Measurements from ENCODE around the gene PMP22. TPM values are rescaled to one million over a fixed set of nuclear protein-coding genes. Genes with fewer than 3 reads are reported as not detected.
"Not testable (repeated sequence)": the region's sequence is repeated elsewhere in the genome, so short reads cannot be mapped to it uniquely, and the experiment has no call there.

PMP22 gene
- total RNA-seq, 1 donor from 2014 or later = 3.6 TPM

- DNase-seq (ENCODE audit: low spot score) (peak; percentile 81), ATAC-seq (peak; percentile 80)
Measured at GRCh38 chr17:15257258-15257788, 7.8 kb downstream of the PMP22 start.

DNA sequence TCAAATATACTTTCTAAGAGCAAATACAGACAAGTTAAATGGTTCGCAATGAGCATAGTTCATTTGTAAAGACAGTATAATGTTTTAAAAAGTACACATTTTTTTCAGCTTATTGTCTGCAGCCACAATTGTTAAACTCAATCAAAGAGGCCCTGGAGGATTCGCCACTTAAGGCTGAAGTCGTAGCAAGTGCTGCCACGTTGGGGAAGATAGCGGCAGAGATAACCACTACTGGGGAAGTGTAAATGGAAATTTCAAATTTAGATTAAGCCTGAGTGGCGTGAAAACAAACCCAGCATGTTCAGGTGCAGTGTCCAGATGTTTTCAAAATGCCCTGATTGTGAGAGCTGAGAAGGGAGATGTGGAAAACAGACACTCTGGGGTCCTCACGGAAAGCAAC is 8.4 kb downstream of the PMP22 start:
- no peak for DNase-seq (ENCODE audit: low spot score)
- ATAC-seq = no peak

- ATAC-seq (no peak), DNase-seq (ENCODE audit: low spot score) (no peak)
Measured at GRCh38 chr17:15255713-15256454, 9.2 kb downstream of the PMP22 start.

DNA sequence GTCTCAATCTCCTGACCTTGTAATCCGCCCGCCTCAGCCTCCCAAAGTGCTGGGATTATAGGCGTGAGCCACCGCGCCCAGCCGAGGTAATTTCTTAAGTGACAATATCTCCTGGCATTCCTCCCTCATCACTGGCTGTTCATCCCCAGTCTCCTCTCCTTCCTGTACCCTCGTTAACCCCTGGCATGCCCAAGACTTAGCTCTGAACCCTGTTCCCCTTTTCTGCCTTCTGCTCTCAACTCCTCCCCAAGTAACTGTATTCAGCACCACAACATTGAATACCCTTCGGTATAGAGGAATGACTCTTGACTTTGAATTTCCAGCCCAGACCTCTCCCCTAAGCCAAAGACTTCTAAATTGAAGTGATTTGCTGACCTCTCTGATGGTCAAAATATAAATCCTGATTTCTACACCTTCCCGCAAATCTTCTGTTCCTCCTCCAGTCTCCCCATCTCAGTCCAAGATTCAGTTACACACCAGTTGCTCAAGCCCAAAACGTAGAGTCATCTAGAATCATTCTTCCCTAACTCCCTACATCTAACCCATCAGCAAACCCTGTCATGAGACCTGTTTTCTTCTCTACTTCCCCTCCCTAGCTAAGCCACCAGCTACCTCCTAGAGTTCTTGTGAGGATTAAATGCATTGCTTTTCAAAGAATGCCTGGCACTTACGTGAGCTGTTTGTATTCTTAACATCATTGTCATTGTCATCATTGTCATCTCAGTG is 14.8 kb downstream of the PMP22 start:
- ATAC-seq (no peak), DNase-seq (ENCODE audit: low spot score) (no peak)

- ATAC-seq = no peak
- no peak for DNase-seq (ENCODE audit: low spot score)
Measured at GRCh38 chr17:15249487-15249886, 15.6 kb downstream of the PMP22 start.

DNA sequence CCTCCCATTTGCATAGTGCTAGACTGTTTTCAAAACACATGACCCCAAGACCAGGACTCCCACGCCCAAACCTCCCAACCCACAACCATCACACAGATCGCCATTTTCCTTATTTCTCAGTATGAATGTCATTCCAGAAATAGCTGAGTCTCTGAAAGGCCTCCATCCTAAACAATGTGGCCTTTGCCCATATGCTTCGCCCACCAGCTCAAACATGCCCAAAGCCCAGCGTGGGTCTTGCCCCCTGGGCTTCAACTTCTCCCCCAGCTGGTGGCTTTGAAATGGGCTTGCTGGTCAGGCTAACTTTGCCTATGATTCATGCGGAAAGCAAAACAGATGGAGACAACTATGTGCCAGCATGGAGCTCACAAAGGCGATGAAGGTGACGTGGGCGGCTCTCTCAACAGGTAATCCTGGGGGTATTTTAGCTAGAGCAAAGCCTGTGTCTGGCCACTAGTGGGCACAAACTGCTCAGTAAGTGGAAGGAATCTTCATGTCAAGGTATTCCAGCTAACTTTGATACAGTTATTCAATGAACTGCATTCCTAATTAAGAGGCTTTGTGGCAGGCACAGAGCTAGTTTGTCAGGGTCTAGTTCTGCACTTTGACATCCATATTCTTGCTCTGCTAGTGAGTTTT is 17.1 kb downstream of the PMP22 start:
- DNase-seq (ENCODE audit: low spot score) (no peak), ATAC-seq (peak; percentile 42)

DNA sequence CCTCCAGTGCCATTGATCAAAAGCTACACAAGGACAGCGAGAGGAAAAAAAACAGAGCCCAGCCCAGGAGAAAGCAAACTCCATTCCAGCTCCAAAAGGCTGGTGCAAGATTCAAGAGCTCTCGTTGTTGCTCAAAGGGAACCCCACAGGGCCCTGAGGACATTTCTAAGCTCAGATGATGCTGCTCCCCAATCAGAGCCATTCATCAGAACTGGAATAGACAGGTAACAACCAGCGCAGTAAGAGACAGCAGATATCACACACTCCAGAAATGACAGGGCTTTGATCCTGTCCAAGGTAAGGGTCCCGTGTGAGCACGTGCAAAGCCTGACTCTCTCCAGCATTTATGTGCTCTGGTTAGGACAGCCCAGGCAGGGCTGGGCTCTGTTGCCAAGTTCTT is 20.1 kb downstream of the PMP22 start:
- ATAC-seq (no peak), DNase-seq (ENCODE audit: low spot score) (no peak)

- no peak for DNase-seq (ENCODE audit: low spot score)
- ATAC-seq = no peak
Measured at GRCh38 chr17:15240644-15241043, 24.5 kb downstream of the PMP22 start.

DNA sequence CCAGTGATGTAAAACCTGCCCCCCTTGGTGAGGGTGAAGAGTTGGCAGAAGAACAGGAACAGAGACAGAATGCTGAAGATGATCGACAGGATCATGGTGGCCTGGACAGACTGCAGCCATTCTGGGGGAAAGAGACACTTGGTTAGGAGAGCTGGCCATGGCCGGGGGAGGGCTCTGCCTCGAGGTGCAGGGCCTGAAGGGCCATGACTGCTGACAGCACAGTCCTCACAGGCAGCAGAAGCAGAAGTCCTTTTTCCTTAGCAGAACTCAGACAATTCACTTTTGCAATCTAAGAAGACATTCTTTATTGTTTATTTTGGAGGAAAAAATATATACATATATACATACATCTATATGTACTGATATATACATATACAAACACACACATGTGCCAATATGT is 25.6 kb downstream of the PMP22 start:
- ATAC-seq = no peak

DNA sequence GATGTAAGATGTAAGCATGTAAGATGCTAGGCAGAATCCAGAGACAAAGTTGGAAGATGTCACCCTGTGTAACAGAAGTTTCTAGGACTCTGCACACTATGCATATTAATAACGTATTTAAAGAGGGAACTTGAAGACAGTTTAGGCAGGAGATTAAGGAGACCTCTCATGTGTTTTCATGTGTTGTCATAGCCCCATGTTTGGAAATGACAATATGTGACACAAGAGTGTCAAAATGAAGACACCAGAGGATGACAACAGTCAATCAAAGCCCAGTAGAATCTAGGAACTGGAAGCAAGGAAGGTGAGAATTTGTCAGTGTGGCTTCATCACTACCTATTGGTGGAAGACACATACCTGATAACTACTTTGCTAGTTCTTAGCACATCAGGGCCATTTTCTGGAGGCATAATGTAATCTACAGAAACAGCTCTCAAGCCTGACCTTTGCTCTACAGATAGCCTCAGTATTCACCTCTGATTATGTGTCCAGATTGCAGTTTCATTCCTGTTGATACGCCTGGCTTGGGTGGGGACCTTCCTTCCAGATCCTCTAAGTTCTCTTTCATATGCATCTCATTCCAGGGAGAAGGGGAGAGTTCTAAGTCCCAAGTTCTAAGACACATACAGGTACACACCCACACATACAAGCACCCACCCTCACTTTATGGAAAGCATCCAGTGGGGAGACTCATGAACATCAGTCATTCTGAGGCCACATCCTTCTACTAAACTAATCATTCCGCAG is 26.3 kb downstream of the PMP22 start:
- DNase-seq (ENCODE audit: low spot score) = no peak
- ATAC-seq = no peak

More for the DNA sequence above, 25.6 kb downstream of the PMP22 start:
- no peak for DNase-seq (ENCODE audit: low spot score)

DNA sequence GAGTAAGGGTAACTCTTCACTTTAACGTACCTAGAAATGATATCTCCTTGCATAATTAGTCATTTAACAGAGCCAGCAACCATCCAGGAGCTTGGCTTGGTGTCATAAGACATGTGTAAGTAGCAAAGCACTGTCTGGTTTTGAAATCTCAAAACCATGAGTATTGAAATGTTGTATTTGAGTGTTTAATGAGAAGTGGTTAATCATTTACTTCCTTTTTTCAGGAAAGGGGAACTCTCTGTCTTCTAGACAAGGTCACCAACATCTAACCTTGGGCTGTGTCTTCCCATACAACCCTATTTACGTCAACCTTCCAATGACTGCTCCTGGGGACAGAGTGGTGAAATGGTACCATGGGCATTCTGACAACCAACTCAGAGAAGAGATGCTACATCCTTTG is 27.1 kb downstream of the PMP22 start:
- ATAC-seq = no peak
- no peak for DNase-seq (ENCODE audit: low spot score)

DNA sequence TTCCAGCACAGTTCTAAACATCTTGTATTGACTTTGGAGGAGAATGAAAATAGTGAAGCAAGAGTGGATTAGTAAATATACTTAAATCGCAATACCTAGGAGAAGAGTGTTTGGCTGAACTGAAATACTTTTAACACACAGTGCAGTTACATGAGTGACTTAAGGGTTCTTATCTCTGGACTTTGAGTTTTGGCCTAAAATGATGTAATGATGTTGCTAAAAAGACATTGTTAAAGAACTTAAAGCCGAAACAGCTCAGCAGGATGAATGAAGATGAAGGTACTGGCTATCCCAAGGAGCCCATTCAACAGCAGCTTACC is 28.1 kb downstream of the PMP22 start:
- ATAC-seq (no peak), DNase-seq (ENCODE audit: low spot score) (no peak)

DNA sequence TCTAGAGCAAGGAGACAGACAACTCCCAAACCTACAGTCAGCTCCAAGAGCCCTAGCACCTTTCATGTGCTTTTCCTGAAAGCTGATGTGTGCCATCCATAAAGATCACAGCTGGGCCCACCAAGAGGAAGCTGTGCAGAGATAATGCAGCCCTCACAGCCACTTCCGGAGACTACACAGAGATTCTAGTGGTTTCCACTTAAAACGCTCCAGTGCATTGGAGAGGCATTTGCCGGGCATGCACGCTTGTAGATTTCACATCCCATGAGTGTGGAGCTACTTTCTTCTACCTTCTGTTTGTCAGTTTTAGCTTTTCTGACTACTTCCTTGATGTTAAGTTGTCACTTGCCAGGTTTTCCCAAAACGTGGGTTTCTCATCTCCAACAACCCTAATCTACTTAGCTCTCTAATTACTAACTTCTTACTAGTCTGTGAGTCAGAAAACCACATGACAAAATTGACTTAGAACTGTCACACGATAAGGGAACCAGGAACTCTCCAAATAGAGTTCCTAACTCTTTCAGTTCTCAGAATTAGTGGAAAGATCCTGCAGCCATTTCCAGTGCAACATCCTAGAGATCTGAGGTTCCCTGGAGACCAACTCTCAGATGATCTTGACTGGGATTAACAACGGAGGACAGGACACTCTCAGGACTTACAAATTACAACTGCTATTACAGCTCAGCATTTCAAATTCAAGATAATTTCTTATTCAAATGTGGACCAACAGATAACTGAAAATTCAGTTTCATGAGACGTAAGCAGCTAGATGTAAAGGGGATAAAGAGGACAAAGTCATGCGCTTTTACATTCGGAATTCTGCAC is 28.6 kb downstream of the PMP22 start:
- no peak for ATAC-seq
- DNase-seq (ENCODE audit: low spot score) = no peak

- ATAC-seq = no peak
- no peak for DNase-seq (ENCODE audit: low spot score)
Measured at GRCh38 chr17:15233971-15234370, 31.2 kb downstream of the PMP22 start.

GRCh38 chr17:15233022-15233805 is 31.9 kb downstream of the PMP22 start:
- ATAC-seq = peak; percentile 79

DNA sequence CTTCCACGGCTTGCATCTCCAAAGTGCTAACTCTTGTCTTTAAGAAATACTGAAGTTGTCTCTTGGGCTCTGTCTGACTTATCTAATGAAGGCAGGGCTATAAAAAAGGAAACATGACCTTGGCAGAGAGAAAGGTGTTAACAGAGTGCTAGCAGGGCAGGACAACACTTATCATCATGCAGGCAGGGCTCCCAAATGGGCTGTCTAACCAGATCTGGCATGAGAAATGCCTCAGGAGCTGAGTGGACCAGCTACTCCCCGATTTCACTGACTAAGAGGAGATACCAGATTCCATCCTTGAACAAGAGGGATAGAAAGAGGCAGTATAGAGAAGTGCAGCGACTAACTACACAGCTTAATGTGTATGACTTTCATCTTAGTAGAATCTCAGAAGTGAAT is 32.6 kb downstream of the PMP22 start:
- ATAC-seq (no peak), DNase-seq (ENCODE audit: low spot score) (no peak)

More at GRCh38 chr17:15233022-15233805, 31.9 kb downstream of the PMP22 start:
- no peak for DNase-seq (ENCODE audit: low spot score)

DNA sequence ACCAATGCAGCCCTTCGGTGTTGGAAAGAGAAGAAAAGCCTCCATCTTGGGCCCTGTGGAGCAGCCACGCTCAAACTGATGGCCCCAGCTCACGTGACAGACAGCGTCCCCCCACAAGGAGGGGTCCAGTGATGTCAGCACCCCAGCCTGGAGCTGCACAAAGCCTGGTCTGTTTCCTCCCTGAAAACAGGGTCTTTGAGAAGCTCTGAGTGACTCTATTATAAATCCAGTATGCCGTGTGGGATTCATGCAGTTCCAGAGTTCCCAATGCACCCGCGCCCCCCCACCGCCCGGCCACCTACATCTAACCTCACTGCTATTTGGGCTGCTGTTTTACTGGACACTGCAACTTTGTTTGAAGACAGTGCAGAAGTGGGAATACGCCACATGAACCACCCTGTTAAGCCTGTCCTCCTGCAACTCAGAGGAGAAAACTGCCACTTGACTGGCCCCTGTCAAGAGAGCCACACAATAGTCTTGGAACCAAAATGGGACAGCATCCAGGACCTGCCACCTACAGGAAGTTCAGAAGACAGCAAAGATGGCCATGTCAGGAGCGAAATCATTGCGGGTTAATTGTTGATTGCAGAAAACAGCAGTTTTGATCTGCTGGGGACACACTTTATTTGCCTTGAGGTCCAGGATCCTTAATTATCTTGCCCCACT is 33.1 kb downstream of the PMP22 start:
- DNase-seq (ENCODE audit: low spot score) (no peak), ATAC-seq (no peak)

- ATAC-seq (no peak), DNase-seq (ENCODE audit: low spot score) (no peak)
Measured at GRCh38 chr17:15230866-15231265, 34.3 kb downstream of the PMP22 start.

- not testable (repeated sequence) for ATAC-seq; DNase-seq (ENCODE audit: low spot score)
Measured at GRCh38 chr17:15221827-15222226, 43.3 kb downstream of the PMP22 start.
